H9 (cell line): ENCODE measurements around the gene TBC1D19. TPM values are rescaled to one million over a fixed set of nuclear protein-coding genes. Genes with fewer than 3 reads are reported as not detected.
A peak's percentile ranks its signal among the peaks of the same experiment; 100 is the strongest.

Experiments used
- DNase-seq: peaks from one replicate; pipeline ENCODE4 v3.0.0-alpha.2; 2017
- H2AFZ ChIP-seq: one replicate; pipeline ENCODE4 v1.6.1; 2013; ENCODE audit warnings: mild to moderate bottlenecking, low read length, control low read depth, moderate library complexity
- H2AK5ac ChIP-seq: 2 replicates; pipeline ENCODE4 v1.6.1; 2013; ENCODE audit warnings: low read length, control low read depth, mixed read lengths; ENCODE audit not compliant: insufficient read length
- H2BK120ac ChIP-seq: one replicate; pipeline ENCODE4 v1.6.1; 2013; ENCODE audit warnings: low read depth, mild to moderate bottlenecking, low read length, control low read depth, inconsistent platforms; ENCODE audit not compliant: poor library complexity, severe bottlenecking
- H2BK12ac ChIP-seq: 2 replicates; pipeline ENCODE4 v1.6.1; 2013; ENCODE audit warnings: low read length, control low read depth, mixed read lengths, low read depth; ENCODE audit not compliant: insufficient read length
- H2BK15ac ChIP-seq: 2 replicates; pipeline ENCODE4 v1.6.1; 2013; ENCODE audit warnings: low read depth, low read length, control low read depth
- H2BK20ac ChIP-seq: one replicate; pipeline ENCODE4 v1.6.1; 2013; ENCODE audit warnings: low read depth, mild to moderate bottlenecking, low read length, control low read depth, inconsistent platforms; ENCODE audit not compliant: poor library complexity, severe bottlenecking
- H2BK5ac ChIP-seq: 2 replicates; pipeline ENCODE4 v1.6.1; 2013; ENCODE audit warnings: low read length, control low read depth, mixed read lengths; ENCODE audit not compliant: insufficient read length
- H3K14ac ChIP-seq: 2 replicates; pipeline ENCODE4 v1.6.1; 2013; ENCODE audit warnings: low read length, control low read depth; ENCODE audit not compliant: insufficient read depth
- H3K18ac ChIP-seq: 2 replicates; pipeline ENCODE4 v1.6.1; 2013; ENCODE audit warnings: low read depth, mild to moderate bottlenecking, mixed read lengths, low read length, control low read depth; ENCODE audit not compliant: insufficient read length
- H3K23ac ChIP-seq: 2 replicates; pipeline ENCODE4 v1.6.1; 2013; ENCODE audit warnings: low read length, control low read depth, mixed read lengths, low read depth; ENCODE audit not compliant: insufficient read length
- H3K23me2 ChIP-seq: 2 replicates; pipeline ENCODE4 v1.6.1; 2013; ENCODE audit warnings: low read depth, mild to moderate bottlenecking, mixed read lengths, low read length, control low read depth; ENCODE audit not compliant: insufficient read length, poor library complexity, severe bottlenecking
- H3K27ac ChIP-seq: 2 replicates; pipeline ENCODE4 v1.5.1; 2013; ENCODE audit warnings: low read length, control low read depth, mixed read lengths, low read depth; ENCODE audit not compliant: insufficient read length
- H3K27me3 ChIP-seq: 2 replicates; pipeline ENCODE4 v1.6.1; 2013; ENCODE audit warnings: low read length, control low read depth, inconsistent platforms; ENCODE audit not compliant: insufficient read depth
- H3K4ac ChIP-seq: 2 replicates; pipeline ENCODE4 v1.6.1; 2013; ENCODE audit warnings: low read depth, mild to moderate bottlenecking, control low read depth, inconsistent platforms, low read length, moderate library complexity
- H3K4me1 ChIP-seq: 2 replicates; pipeline ENCODE4 v1.6.1; 2013; ENCODE audit warnings: low read length, control low read depth, inconsistent platforms; ENCODE audit not compliant: insufficient read depth
- H3K4me2 ChIP-seq: 2 replicates; pipeline ENCODE4 v1.6.1; 2013; ENCODE audit warnings: low read length, control low read depth, mixed read lengths; ENCODE audit not compliant: insufficient read length, insufficient read depth
- H3K56ac ChIP-seq: 2 replicates; pipeline ENCODE4 v1.6.1; 2013; ENCODE audit warnings: low read depth, mild to moderate bottlenecking, mixed read lengths, low read length, control low read depth; ENCODE audit not compliant: insufficient read length
- H3K79me1 ChIP-seq: 2 replicates; pipeline ENCODE4 v1.6.1; 2013; ENCODE audit warnings: low read depth, mild to moderate bottlenecking, moderate library complexity, low read length, control low read depth, inconsistent platforms; ENCODE audit not compliant: insufficient read depth, poor library complexity, severe bottlenecking
- H3K79me2 ChIP-seq: 2 replicates; pipeline ENCODE4 v1.6.1; 2013; ENCODE audit warnings: low read length, control low read depth, inconsistent platforms; ENCODE audit not compliant: insufficient read depth
- H3K9ac ChIP-seq: 2 replicates; pipeline ENCODE4 v1.6.1; 2013; ENCODE audit warnings: low read length, control low read depth, mixed read lengths; ENCODE audit not compliant: insufficient read length; ENCODE audit errors: extremely low read depth
- H3K9me3 ChIP-seq: one replicate; pipeline ENCODE4 v1.6.1; 2013; ENCODE audit warnings: low read depth, low read length, inconsistent platforms; ENCODE audit not compliant: control insufficient read depth
- H3T11ph ChIP-seq: one replicate; pipeline ENCODE4 v1.6.1; 2013; ENCODE audit warnings: mild to moderate bottlenecking, low read length, control low read depth, inconsistent platforms
- H4K20me1 ChIP-seq: one replicate; pipeline ENCODE4 v1.6.1; 2013; ENCODE audit not compliant: control insufficient read depth, insufficient read length, insufficient read depth
- H4K5ac ChIP-seq: 2 replicates; pipeline ENCODE4 v1.6.1; 2013; ENCODE audit warnings: low read depth, mild to moderate bottlenecking, mixed read lengths, low read length, control low read depth; ENCODE audit not compliant: insufficient read length
- H4K8ac ChIP-seq: replicated peaks from 2 replicates; pipeline ENCODE4 v1.6.1; 2013; ENCODE audit warnings: low read length, control low read depth, mixed read lengths, low read depth; ENCODE audit not compliant: insufficient read length
- H4K91ac ChIP-seq: 2 replicates; pipeline ENCODE4 v1.6.1; 2013; ENCODE audit warnings: low read depth, mild to moderate bottlenecking, moderate library complexity, mixed read lengths, low read length, control low read depth; ENCODE audit not compliant: insufficient read length
- H3K27ac Mint-ChIP-seq, 3 experiments: 2 replicates in 2 of 3; 3 replicates in 1 of 3; pipeline ENCODE4 v1.8.0; 2020 to 2021; ENCODE audit warnings: mixed read lengths in 3 of 3, mild to moderate bottlenecking in 1 of 3, moderate library complexity in 1 of 3
- H3K27me3 Mint-ChIP-seq: 2 replicates; pipeline ENCODE4 v1.8.0; 2021; ENCODE audit warnings: low read depth, mild to moderate bottlenecking, moderate library complexity, mixed read lengths
- H3K36me3 Mint-ChIP-seq, 3 experiments: 2 replicates in 2 of 3; 3 replicates in 1 of 3; pipeline ENCODE4 v1.8.0; 2020 to 2021; ENCODE audit warnings: low read depth in 3 of 3, mixed read lengths in 3 of 3; ENCODE audit not compliant: insufficient read depth in 1 of 3
- H3K4me1 Mint-ChIP-seq, 2 experiments: 2 replicates each; pipeline ENCODE4 v1.8.0; 2020; ENCODE audit warnings: mixed read lengths in 2 of 2
- H3K4me3 Mint-ChIP-seq, 2 experiments: 2 replicates in 1 of 2; 3 replicates in 1 of 2; pipeline ENCODE4 v1.8.0; 2020 to 2021; ENCODE audit warnings: mild to moderate bottlenecking in 2 of 2, mixed read lengths in 2 of 2, moderate library complexity in 1 of 2
- H3K9me3 Mint-ChIP-seq, 2 experiments: 2 replicates in 1 of 2; 3 replicates in 1 of 2; pipeline ENCODE4 v1.8.0; 2020; ENCODE audit warnings: mild to moderate bottlenecking in 2 of 2, mixed read lengths in 2 of 2, moderate library complexity in 1 of 2
- WGBS: extraction: QIAGEN DNeasy Blood & Tissue Kit; methylation state at CpG from one replicate; pipeline ENCODE4 v1.1.7; 2013; ENCODE audit warnings: missing lambda C conversion rate, low lambda C conversion rate, mixed read lengths; ENCODE audit not compliant: insufficient read length; ENCODE audit errors: extremely low coverage; 5-methylcytosine and 5-hydroxymethylcytosine counted together
- total RNA-seq: library from RNA; stranded (reverse); gene quantifications from 2 replicates; pipeline ENCODE4 v1.2.1, GENCODE V29; 2021
- TF ChIP-seq, protein P1 (sequence below): fragments of 200-600 bp; sonication (generic); conservative IDR thresholded peaks from 3 replicates; pipeline ENCODE4 v1.8.0; 2021; ENCODE audit warnings: antibody characterized with exemption, mild to moderate bottlenecking

The TBC1D19 gene
- total RNA-seq, 1 experiment from 2014 or later: 3.2 TPM

- Mint-ChIP-seq H3K27me3 (no peaks in the 10 kb centered on the region; the same call in 1 of the 2 replicates), H3K36me3 (no peaks in the 10 kb centered on the region; a peak in 1 of 7 replicates), H3K4me3 (no peak overlapping the region), H3K27ac (no peak overlapping the region), H3K9me3 (peaks cover 0 to 3% of the 10 kb centered on the region in 2 experiments; a peak in 2 of 5 replicates), H3K4me1 (no peaks in the 10 kb centered on the region)
- Histone ChIP-seq H3K23ac (no peak overlapping the region), H4K20me1 (no peaks in the 10 kb centered on the region), H3K79me1 (no peaks in the 10 kb centered on the region), H3K23me2 (no peaks in the 10 kb centered on the region), H3K9me3 (no peaks in the 10 kb centered on the region), H3K27ac (no peak overlapping the region), H2BK5ac (no peak overlapping the region), H4K91ac (no peak overlapping the region), H3K56ac (no peak overlapping the region), H3T11ph (no peak overlapping the region), H3K18ac (no peak overlapping the region), H3K9ac (no peak overlapping the region), H3K4ac (no peak overlapping the region), H3K27me3 (no peaks in the 10 kb centered on the region), H3K4me2 (no peak overlapping the region), H2AFZ (no peak overlapping the region), H4K5ac (no peak overlapping the region), H2BK12ac (peak overlapping the region; percentile 62), H3K4me1 (no peaks in the 10 kb centered on the region), H3K79me2 (no peaks in the 10 kb centered on the region), H3K14ac (no peak overlapping the region), H2BK15ac (no peak overlapping the region), H2BK120ac (no peak overlapping the region), H2BK20ac (no peak overlapping the region), H4K8ac (no peak overlapping the region), H2AK5ac (no peak overlapping the region)
- TF ChIP-seq, protein P1, sequence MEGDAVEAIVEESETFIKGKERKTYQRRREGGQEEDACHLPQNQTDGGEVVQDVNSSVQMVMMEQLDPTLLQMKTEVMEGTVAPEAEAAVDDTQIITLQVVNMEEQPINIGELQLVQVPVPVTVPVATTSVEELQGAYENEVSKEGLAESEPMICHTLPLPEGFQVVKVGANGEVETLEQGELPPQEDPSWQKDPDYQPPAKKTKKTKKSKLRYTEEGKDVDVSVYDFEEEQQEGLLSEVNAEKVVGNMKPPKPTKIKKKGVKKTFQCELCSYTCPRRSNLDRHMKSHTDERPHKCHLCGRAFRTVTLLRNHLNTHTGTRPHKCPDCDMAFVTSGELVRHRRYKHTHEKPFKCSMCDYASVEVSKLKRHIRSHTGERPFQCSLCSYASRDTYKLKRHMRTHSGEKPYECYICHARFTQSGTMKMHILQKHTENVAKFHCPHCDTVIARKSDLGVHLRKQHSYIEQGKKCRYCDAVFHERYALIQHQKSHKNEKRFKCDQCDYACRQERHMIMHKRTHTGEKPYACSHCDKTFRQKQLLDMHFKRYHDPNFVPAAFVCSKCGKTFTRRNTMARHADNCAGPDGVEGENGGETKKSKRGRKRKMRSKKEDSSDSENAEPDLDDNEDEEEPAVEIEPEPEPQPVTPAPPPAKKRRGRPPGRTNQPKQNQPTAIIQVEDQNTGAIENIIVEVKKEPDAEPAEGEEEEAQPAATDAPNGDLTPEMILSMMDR: no peak
- WGBS: no CpG with 5 or more reads among the region's 1 CpG
- DNase-seq: no peak
Measured at GRCh38 chr4:26632916-26633315, 49.0 kb downstream of the TBC1D19 start.
